ENCODE measurements around the gene SPATA31A1. TPM values are rescaled to one million over a fixed set of nuclear protein-coding genes. Genes with fewer than 3 reads are reported as not detected.
"Not testable (repeated sequence)": the region's sequence is repeated elsewhere in the genome, so short reads cannot be mapped to it uniquely, and the experiment has no call there.

SPATA31A1 gene
- total RNA-seq (2022) = not detected in 2 replicates
- not detected for Bru-seq, nascent RNA
- not detected for BruChase-seq, experiment 1, labeled RNA remaining after a 6-hour chase
- BruChase-seq, experiment 2, labeled RNA remaining after a 2-hour chase = not detected
- long read RNA-seq = 0 reads

DNA sequence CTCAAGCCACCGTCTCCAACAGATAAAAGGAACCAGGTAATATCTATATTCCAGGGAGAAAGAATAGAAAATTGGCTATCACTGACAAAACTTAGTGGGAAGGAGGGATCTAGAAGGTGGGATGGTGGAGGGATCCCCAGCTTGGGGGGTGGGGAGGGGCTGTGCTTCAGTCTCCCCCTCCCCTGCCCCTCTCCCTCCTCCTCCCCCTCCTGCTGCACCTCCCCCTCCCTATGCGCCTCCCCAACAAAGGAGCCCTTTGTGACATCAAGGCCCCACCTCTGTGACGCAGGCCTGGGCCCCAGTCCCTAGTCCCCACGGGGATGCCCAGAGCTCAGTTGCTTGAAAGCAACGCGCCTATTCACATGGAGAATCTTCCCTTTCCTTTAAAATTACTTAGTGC, at the start of gene SPATA31A1:
Gene SPATA31A1 (plus strand): TSS at position 301 of the 400 bp plus-strand sequence. CDS start 62 bp downstream, at position 363.
- H3K27ac Mint-ChIP-seq (ENCODE audit: low read depth, unreplicated experiment); H3K4me3 Mint-ChIP-seq (ENCODE audit: unreplicated experiment); DNase-seq (ENCODE audit: unreplicated experiment); POLR2A ChIA-PET; intact Hi-C loops (cut with micrococcal nuclease); H3K9me3 Mint-ChIP-seq (ENCODE audit: unreplicated experiment); H3K36me3 Mint-ChIP-seq (ENCODE audit: insufficient read depth, unreplicated experiment); H3K27me3 Mint-ChIP-seq (ENCODE audit: insufficient read depth, unreplicated experiment); H3K4me1 Mint-ChIP-seq (ENCODE audit: insufficient read depth, unreplicated experiment); BruUV-seq (replicated peaks); CTCF ChIA-PET: not testable (repeated sequence)

DNA sequence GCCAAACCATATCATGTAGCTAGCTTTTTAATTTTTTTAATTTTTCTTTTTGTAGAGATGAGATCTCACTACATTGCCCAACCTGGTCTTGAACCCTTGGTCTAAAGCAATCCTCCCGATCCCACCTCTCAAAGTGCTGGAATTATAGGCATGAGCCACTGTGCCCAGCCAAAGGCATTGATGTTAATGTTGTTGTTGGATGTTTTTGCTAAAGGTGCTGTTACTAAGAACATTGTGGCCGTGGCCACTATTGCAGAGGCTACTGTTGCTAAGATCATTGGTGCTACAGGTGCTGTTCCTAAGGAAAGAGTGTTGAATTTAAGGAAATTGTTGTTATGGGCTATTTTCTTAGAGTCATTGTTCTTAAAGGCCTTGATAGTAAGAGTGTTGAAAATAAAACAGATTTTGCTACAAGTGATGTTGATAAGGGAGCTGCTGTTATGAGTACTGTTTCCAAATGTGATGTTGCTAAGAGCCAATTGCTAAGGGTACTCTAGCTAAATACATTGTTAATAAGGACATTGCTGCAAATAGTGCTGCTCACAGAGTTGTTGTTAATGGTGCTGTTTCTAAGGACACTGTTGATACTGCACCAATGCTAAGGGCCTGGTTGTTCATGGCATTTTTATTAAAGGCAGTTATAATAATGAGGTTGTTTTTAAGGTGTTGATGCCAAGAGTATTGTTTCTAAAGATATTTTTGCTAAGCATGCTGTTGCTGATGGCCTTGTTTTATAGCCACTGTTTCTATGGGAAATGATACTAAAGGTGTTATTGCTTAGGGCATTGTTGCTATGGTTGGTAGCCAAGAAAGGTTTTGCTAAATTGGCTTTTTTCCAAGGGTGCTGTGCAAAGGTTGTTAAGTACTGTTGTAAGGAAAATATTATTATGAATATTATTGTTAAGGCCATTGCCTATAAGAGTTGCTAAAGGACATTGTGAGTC, 52.1 kb downstream of the SPATA31A1 start:
- H3K36me3 Mint-ChIP-seq (ENCODE audit: insufficient read depth, unreplicated experiment); CTCF ChIA-PET; H3K9me3 Mint-ChIP-seq (ENCODE audit: unreplicated experiment); H3K27ac Mint-ChIP-seq (ENCODE audit: low read depth, unreplicated experiment); BruUV-seq (replicated peaks); H3K4me3 Mint-ChIP-seq (ENCODE audit: unreplicated experiment); DNase-seq (ENCODE audit: unreplicated experiment); intact Hi-C loops (cut with micrococcal nuclease); H3K4me1 Mint-ChIP-seq (ENCODE audit: insufficient read depth, unreplicated experiment); POLR2A ChIA-PET; H3K27me3 Mint-ChIP-seq (ENCODE audit: insufficient read depth, unreplicated experiment): not testable (repeated sequence)

DNA sequence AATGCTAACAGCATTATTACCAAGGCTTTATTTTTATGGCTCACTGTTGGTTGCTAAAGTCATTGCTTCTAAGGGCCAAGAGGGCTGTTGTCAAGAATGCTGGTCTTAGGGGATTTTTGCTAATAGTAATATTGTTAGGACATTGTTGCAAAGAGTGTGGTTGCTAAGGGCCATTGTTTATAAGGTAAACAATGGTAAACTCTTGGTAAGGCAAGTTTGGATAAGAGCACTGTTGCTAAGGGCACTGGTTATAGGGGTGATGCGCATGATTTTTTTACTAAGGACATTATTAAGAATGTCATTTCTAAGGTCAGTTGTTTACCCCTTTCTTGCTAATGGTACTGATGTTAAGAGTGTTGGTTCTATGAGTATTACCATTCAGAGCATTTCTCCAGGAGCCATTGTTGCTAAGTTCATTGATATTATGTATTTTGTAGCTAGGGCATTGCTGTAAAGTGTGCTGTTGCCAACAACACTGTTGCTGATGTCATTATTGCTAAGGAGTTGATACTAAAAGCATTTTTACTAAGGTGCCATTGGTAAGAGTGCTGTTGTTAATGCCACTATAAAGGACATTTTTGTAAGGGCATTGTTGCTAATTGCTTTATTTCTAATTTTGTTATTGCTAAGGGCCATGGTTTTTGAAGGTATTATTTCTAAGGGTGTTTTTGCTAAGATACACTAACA, 55.9 kb downstream of the SPATA31A1 start:
- CTCF ChIA-PET; H3K4me3 Mint-ChIP-seq (ENCODE audit: unreplicated experiment); H3K4me1 Mint-ChIP-seq (ENCODE audit: insufficient read depth, unreplicated experiment); POLR2A ChIA-PET; H3K36me3 Mint-ChIP-seq (ENCODE audit: insufficient read depth, unreplicated experiment); BruUV-seq (replicated peaks); DNase-seq (ENCODE audit: unreplicated experiment); intact Hi-C loops (cut with micrococcal nuclease); H3K9me3 Mint-ChIP-seq (ENCODE audit: unreplicated experiment); H3K27ac Mint-ChIP-seq (ENCODE audit: low read depth, unreplicated experiment); H3K27me3 Mint-ChIP-seq (ENCODE audit: insufficient read depth, unreplicated experiment): not testable (repeated sequence)

Other genes with a start within 250 kb of the SPATA31A1 start
- gene CNTNAP3, start 67.5 kb upstream of the SPATA31A1 start, total RNA-seq (2022) = 9.9 and 11.2 TPM in 2 replicates

Measured in MCF 10A (cell line).